K562 (cell line): ENCODE measurements around the gene SNX33. TPM values are rescaled to one million over a fixed set of nuclear protein-coding genes. Genes with fewer than 3 reads are reported as not detected.
A peak's percentile ranks its signal among the peaks of the same experiment; 100 is the strongest.

ENCODE experiments used
- CREM ChIP-seq: IDR thresholded peaks from 2 replicates; pipeline ENCODE4 v1.6.1; 2014; ENCODE audit warnings: antibody characterized with exemption, low read depth
- MYC ChIP-seq, 2 experiments: fragments of 250-450 bp in 1 of 2; sonication (Bioruptor Pico) in 1 of 2; IDR thresholded peaks; 2 replicates each; pipeline versions ENCODE4 v1.5.1 to v1.6.1; 2012 to 2021; ENCODE audit warnings: low read depth in 2 of 2, borderline replicate concordance in 1 of 2, improper control_type of control experiment in 1 of 2, low read length in 1 of 2, mild to moderate bottlenecking in 1 of 2, moderate library complexity in 1 of 2
- NKRF ChIP-seq: fragments of 450-650 bp; IDR thresholded peaks from 2 replicates; pipeline ENCODE4 v1.6.1; 2016; ENCODE audit warnings: borderline replicate concordance
- RAD21 ChIP-seq, 2 experiments: fragments of 250-450 bp in 1 of 2; fragments of 450-650 bp in 1 of 2; sonication (Bioruptor Pico) in 1 of 2; formaldehyde crosslinking in 1 of 2; IDR thresholded peaks in 1 of 2; conservative IDR thresholded peaks in 1 of 2; 2 replicates each; pipeline versions ENCODE4 v1.4.0 to v1.8.0; 2020 to 2022; ENCODE audit warnings: mild to moderate bottlenecking in 2 of 2, moderate library complexity in 1 of 2
- REST ChIP-seq, 2 experiments: fragments of 450-650 bp; formaldehyde crosslinking in 1 of 2; IDR thresholded peaks; 2 replicates each; pipeline versions ENCODE4 v1.4.0 to v1.6.1; 2014 to 2020; ENCODE audit warnings: mild to moderate bottlenecking in 2 of 2, borderline replicate concordance in 1 of 2, low read depth in 1 of 2
- SMAD4 ChIP-seq: fragments of 250-450 bp; sonication (Bioruptor Pico); conservative IDR thresholded peaks from 2 replicates; pipeline ENCODE4 v1.8.0; 2021; ENCODE audit warnings: inconsistent platforms, mild to moderate bottlenecking, moderate library complexity
- TAF7 ChIP-seq: fragments of 450-650 bp; IDR thresholded peaks from 2 replicates; pipeline ENCODE4 v1.6.1; 2016; ENCODE audit warnings: missing genetic modification characterization, missing compliant biosample characterization
- polyA plus RNA-seq, 8 experiments: library from polyadenylated mRNA; depleted of rRNA in 4 of 8; stranded (reverse) in 5 of 8; unstranded in 3 of 8; fragments of >200 nt; fragmentation: Nextera tagmentation in 2 of 8; fragmentation: Illumina TruSeq in 1 of 8; extraction: Ambion mirVana in 2 of 8; extraction: Trizol in 1 of 8; gene quantifications; 2 replicates each; pipeline versions ENCODE4 v1.2.1 to v1.2.3, GENCODE V29; 2011 to 2014; ENCODE audit warnings: inconsistent platforms in 1 of 8, missing spikeins in 1 of 8
- total RNA-seq, 7 experiments: library from RNA; depleted of rRNA in 6 of 7; stranded (reverse); fragments of >200 nt in 6 of 7; fragmentation: Illumina TruSeq in 2 of 7; extraction: Trizol in 2 of 7; gene quantifications; 2 replicates each; pipeline versions ENCODE4 v1.2.1 to v1.2.3, GENCODE V29; 2011 to 2021; ENCODE audit warnings: low replicate concordance in 1 of 7
- TF ChIP-seq, protein P1 (sequence below): fragments of 450-650 bp; IDR thresholded peaks from 2 replicates; pipeline ENCODE4 v1.6.1; 2017; ENCODE audit warnings: antibody characterized with exemption, mild to moderate bottlenecking
- TF ChIP-seq, protein P2 (sequence below): sonication (generic); formaldehyde crosslinking; IDR thresholded peaks from 2 replicates; pipeline ENCODE4 v1.8.0; 2023; ENCODE audit warnings: mild to moderate bottlenecking, missing genetic modification reagents

SNX33 gene
- total and polyA plus RNA-seq, 9 of the 15 experiments (the other 6 are each of a cell fraction or from before 2014, with no cell fraction given) = 1.4 to 14.1 (median 8.2) TPM

DNA sequence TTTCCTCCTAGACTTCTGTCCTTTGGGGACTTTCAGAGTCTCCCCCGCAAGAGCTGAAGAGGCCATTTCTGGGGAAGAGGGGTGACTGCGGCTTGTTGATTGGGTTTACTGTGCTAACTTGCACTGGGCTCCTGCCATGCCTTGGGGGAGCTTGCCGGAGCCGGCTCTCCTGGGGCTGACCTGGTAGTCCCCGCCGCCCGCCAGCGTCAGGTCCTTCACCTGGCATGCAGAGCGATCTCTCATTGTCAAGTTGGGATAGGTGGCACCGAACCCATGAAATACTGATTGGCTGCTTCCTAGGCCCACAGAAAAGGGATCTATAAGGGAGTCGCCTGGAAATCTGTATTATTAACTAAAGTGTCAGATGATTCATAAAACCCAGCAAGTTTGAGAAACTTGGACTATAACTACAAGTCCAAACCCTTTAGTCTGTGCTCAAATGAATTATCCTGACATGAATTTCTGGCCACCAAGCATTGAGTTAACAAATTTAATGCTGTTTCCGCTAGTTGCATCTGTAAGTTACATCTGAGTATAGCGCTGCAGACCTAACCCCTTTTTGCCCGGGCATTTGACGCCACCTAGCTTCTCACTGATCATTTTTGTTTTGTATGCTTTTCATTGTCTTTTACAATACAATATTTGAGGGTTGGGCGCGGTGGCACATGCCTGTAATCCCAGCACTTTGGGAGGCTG lies 7.1 kb upstream of the SNX33 start (continued):
- TF ChIP-seq, protein P1, sequence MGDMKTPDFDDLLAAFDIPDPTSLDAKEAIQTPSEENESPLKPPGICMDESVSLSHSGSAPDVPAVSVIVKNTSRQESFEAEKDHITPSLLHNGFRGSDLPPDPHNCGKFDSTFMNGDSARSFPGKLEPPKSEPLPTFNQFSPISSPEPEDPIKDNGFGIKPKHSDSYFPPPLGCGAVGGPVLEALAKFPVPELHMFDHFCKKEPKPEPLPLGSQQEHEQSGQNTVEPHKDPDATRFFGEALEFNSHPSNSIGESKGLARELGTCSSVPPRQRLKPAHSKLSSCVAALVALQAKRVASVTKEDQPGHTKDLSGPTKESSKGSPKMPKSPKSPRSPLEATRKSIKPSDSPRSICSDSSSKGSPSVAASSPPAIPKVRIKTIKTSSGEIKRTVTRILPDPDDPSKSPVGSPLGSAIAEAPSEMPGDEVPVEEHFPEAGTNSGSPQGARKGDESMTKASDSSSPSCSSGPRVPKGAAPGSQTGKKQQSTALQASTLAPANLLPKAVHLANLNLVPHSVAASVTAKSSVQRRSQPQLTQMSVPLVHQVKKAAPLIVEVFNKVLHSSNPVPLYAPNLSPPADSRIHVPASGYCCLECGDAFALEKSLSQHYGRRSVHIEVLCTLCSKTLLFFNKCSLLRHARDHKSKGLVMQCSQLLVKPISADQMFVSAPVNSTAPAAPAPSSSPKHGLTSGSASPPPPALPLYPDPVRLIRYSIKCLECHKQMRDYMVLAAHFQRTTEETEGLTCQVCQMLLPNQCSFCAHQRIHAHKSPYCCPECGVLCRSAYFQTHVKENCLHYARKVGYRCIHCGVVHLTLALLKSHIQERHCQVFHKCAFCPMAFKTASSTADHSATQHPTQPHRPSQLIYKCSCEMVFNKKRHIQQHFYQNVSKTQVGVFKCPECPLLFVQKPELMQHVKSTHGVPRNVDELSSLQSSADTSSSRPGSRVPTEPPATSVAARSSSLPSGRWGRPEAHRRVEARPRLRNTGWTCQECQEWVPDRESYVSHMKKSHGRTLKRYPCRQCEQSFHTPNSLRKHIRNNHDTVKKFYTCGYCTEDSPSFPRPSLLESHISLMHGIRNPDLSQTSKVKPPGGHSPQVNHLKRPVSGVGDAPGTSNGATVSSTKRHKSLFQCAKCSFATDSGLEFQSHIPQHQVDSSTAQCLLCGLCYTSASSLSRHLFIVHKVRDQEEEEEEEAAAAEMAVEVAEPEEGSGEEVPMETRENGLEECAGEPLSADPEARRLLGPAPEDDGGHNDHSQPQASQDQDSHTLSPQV = no peak
- TF ChIP-seq CREM (peak; percentile 14; the same call in 1 of the 2 replicates), MYC (IDR thresholded peaks at IDR 0.05; ENCODE audit: low read depth, low read length) (0 out of 2 replicates have a peak, but pooled peaks have one; percentile 22), MYC (CRISPR knock-in tag; IDR thresholded peaks at IDR 0.05; ENCODE audit: borderline replicate concordance, low read depth) (no peak), TAF7 (peak; percentile 40), SMAD4 (CRISPR knock-in tag) (no peak), NKRF (peak; percentile 14; the same call in 1 of the 2 replicates), RAD21 (CRISPR knock-in tag; conservative IDR thresholded peaks at IDR 0.05 in 1 of 2, IDR thresholded peaks at IDR 0.05 in 1 of 2) (peak; percentile 63 to 77), REST (IDR thresholded peaks at IDR 0.05; ENCODE audit: borderline replicate concordance) (peak; percentile 58; the same call in 1 of the 2 replicates), REST (CRISPR knock-in tag; IDR thresholded peaks at IDR 0.05; ENCODE audit: low read depth) (no peak)
- TF ChIP-seq, protein P2, sequence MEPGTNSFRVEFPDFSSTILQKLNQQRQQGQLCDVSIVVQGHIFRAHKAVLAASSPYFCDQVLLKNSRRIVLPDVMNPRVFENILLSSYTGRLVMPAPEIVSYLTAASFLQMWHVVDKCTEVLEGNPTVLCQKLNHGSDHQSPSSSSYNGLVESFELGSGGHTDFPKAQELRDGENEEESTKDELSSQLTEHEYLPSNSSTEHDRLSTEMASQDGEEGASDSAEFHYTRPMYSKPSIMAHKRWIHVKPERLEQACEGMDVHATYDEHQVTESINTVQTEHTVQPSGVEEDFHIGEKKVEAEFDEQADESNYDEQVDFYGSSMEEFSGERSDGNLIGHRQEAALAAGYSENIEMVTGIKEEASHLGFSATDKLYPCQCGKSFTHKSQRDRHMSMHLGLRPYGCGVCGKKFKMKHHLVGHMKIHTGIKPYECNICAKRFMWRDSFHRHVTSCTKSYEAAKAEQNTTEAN (CRISPR knock-in tag) = no peak
